ENCODE data around the gene UNC119. TPM values are rescaled to one million over a fixed set of nuclear protein-coding genes. Genes with fewer than 3 reads are reported as not detected.

The UNC119 gene
- polyA plus RNA-seq, 1 donor (not counting 4 experiments of a cell fraction or from before 2014, with no cell fraction given): 60.0 TPM

GRCh38 chr17:28505986-28506665, 46.3 kb downstream of the UNC119 start, which contains the start of gene FOXN1:
TSS of gene FOXN1 (plus strand) at chr17:28506348. CDS start at chr17:28523970, 17,622 bp downstream.
- DNase-seq (ENCODE audit: low read depth, low spot score): no peak
- peak; percentile 71 for FAIRE-seq
- Histone ChIP-seq H3K4me1 (ENCODE audit: control insufficient read depth, extremely low read depth, insufficient read depth, low read length) (peaks cover 38% of the 10 kb centered on the region), H3K4me3 (ENCODE audit: control insufficient read depth in 2 of 3, extremely low read depth in 1 of 3, insufficient read depth in 2 of 3, low read depth in 1 of 3, low read length in 3 of 3) (peak within 1 kb of the TSS in 1 of 3 experiments; percentile 1), H3K27ac (ENCODE audit: control insufficient read depth, insufficient read depth, low read length) (no peak within 1 kb of the TSS), H4K20me1 (ENCODE audit: control insufficient read depth, extremely low read depth, insufficient read depth, low read length) (no peaks in the 10 kb centered on the region), H3K36me3 (ENCODE audit: control insufficient read depth in 2 of 2, extremely low read depth in 1 of 2, insufficient read depth in 2 of 2, low read length in 2 of 2) (no peaks in the 10 kb centered on the region), H3K9me1 (ENCODE audit: control insufficient read depth, extremely low read depth, insufficient read depth, low read length) (peaks cover 2% of the 10 kb centered on the region), H3K4me2 (ENCODE audit: control insufficient read depth, extremely low read depth, insufficient read depth, low read depth, low read length) (peak within 1 kb of the TSS; percentile 69), H3K79me2 (ENCODE audit: control insufficient read depth, insufficient read depth, low read length) (no peaks in the 10 kb centered on the region), H3K9ac (ENCODE audit: control insufficient read depth, extremely low read depth, insufficient read depth, low read length) (peak within 1 kb of the TSS; percentile 51), H2AFZ (ENCODE audit: control insufficient read depth, low read length) (no peak within 1 kb of the TSS), H3K27me3 (ENCODE audit: control insufficient read depth, extremely low read depth, insufficient read depth, low read length) (no peaks in the 10 kb centered on the region), H3K9me3 (ENCODE audit: control insufficient read depth, low read depth, low read length) (no peaks in the 10 kb centered on the region)
- TF ChIP-seq CTCF (optimal IDR thresholded peaks at IDR 0.05 in 1 of 3, IDR thresholded peaks at IDR 0.05 in 1 of 3, conservative IDR thresholded peaks at IDR 0.05 in 1 of 3; ENCODE audit: extremely low read depth in 1 of 3, insufficient read depth in 2 of 3, low read length in 3 of 3): no peak
- TF ChIP-seq EZH2 (IDR thresholded peaks at IDR 0.05; ENCODE audit: low read length): no peak
- dilution Hi-C loops (cut with MboI; ENCODE audit: extremely low pct_ligation_motif_present, low sequenced_read_pairs): no loop called here

GRCh38 chr17:28503420-28503819, 49.0 kb downstream of the UNC119 start:
- dilution Hi-C loops (cut with MboI; ENCODE audit: extremely low pct_ligation_motif_present, low sequenced_read_pairs): no loop called here
- Histone ChIP-seq H3K4me1 (ENCODE audit: control insufficient read depth, extremely low read depth, insufficient read depth, low read length) (peaks cover 34% of the 10 kb centered on the region), H3K9me3 (ENCODE audit: control insufficient read depth, low read depth, low read length) (no peaks in the 10 kb centered on the region), H3K27me3 (ENCODE audit: control insufficient read depth, extremely low read depth, insufficient read depth, low read length) (no peaks in the 10 kb centered on the region), H3K79me2 (ENCODE audit: control insufficient read depth, insufficient read depth, low read length) (no peaks in the 10 kb centered on the region), H3K36me3 (ENCODE audit: control insufficient read depth in 2 of 2, extremely low read depth in 1 of 2, insufficient read depth in 2 of 2, low read length in 2 of 2) (no peaks in the 10 kb centered on the region), H3K4me2 (ENCODE audit: control insufficient read depth, extremely low read depth, insufficient read depth, low read depth, low read length) (no peak overlapping the region), H3K9ac (ENCODE audit: control insufficient read depth, extremely low read depth, insufficient read depth, low read length) (no peak overlapping the region), H3K9me1 (ENCODE audit: control insufficient read depth, extremely low read depth, insufficient read depth, low read length) (peaks cover 2% of the 10 kb centered on the region), H2AFZ (ENCODE audit: control insufficient read depth, low read length) (no peak overlapping the region), H3K4me3 (ENCODE audit: control insufficient read depth in 2 of 3, extremely low read depth in 1 of 3, insufficient read depth in 2 of 3, low read depth in 1 of 3, low read length in 3 of 3) (no peak overlapping the region), H4K20me1 (ENCODE audit: control insufficient read depth, extremely low read depth, insufficient read depth, low read length) (no peaks in the 10 kb centered on the region), H3K27ac (ENCODE audit: control insufficient read depth, insufficient read depth, low read length) (no peak overlapping the region)
- TF ChIP-seq CTCF (optimal IDR thresholded peaks at IDR 0.05 in 1 of 3, IDR thresholded peaks at IDR 0.05 in 1 of 3, conservative IDR thresholded peaks at IDR 0.05 in 1 of 3; ENCODE audit: extremely low read depth in 1 of 3, insufficient read depth in 2 of 3, low read length in 3 of 3): no peak
- TF ChIP-seq EZH2 (IDR thresholded peaks at IDR 0.05; ENCODE audit: low read length): no peak
- no peak for FAIRE-seq
- DNase-seq (ENCODE audit: low read depth, low spot score): no peak
